Skeletal muscle tissue (tissue), 4 donors: ENCODE measurements around the gene NOL4L. TPM values are rescaled to one million over a fixed set of nuclear protein-coding genes. Genes with fewer than 3 reads are reported as not detected.

ENCODE experiments used
- H3K27ac ChIP-seq: one replicate; pipeline ENCODE4 v1.7.0; 2013; ENCODE audit warnings: mild to moderate bottlenecking, low read depth, low read length, inconsistent platforms
- H3K27me3 ChIP-seq, 3 donors: one replicate each; pipeline ENCODE4 v1.7.0; 2013; ENCODE audit warnings: low read length in 3 of 3; ENCODE audit not compliant: control insufficient read depth in 3 of 3, insufficient read depth in 3 of 3
- H3K36me3 ChIP-seq, 3 donors: one replicate each; pipeline ENCODE4 v1.7.0; 2013; ENCODE audit warnings: low read length in 3 of 3; ENCODE audit not compliant: control insufficient read depth in 3 of 3, insufficient read depth in 3 of 3
- H3K4me1 ChIP-seq, 3 donors: one replicate each; pipeline ENCODE4 v1.7.0; 2013; ENCODE audit warnings: low read length in 3 of 3, mild to moderate bottlenecking in 3 of 3; ENCODE audit not compliant: control insufficient read depth in 3 of 3, insufficient read depth in 3 of 3
- H3K4me3 ChIP-seq, 3 donors: one replicate each; pipeline ENCODE4 v1.7.0; 2013; ENCODE audit warnings: low read length in 3 of 3
- H3K9ac ChIP-seq, 3 donors: one replicate each; pipeline ENCODE4 v1.7.0; 2013; ENCODE audit warnings: low read length in 3 of 3, mild to moderate bottlenecking in 3 of 3, moderate library complexity in 2 of 3, low read depth in 1 of 3
- H3K9me3 ChIP-seq, 3 donors: one replicate each; pipeline ENCODE4 v1.7.0; 2013; ENCODE audit warnings: low read length in 3 of 3; ENCODE audit not compliant: control insufficient read depth in 3 of 3
- total RNA-seq: library from RNA; depleted of rRNA; stranded (reverse); fragments of >200 nt; gene quantifications from one replicate; pipeline ENCODE4 v1.2.3, GENCODE V29; 2014
- donor health status: Osteomylitis.

The NOL4L gene
- total RNA-seq, 1 donor from 2014 or later: 4.2 TPM

DNA sequence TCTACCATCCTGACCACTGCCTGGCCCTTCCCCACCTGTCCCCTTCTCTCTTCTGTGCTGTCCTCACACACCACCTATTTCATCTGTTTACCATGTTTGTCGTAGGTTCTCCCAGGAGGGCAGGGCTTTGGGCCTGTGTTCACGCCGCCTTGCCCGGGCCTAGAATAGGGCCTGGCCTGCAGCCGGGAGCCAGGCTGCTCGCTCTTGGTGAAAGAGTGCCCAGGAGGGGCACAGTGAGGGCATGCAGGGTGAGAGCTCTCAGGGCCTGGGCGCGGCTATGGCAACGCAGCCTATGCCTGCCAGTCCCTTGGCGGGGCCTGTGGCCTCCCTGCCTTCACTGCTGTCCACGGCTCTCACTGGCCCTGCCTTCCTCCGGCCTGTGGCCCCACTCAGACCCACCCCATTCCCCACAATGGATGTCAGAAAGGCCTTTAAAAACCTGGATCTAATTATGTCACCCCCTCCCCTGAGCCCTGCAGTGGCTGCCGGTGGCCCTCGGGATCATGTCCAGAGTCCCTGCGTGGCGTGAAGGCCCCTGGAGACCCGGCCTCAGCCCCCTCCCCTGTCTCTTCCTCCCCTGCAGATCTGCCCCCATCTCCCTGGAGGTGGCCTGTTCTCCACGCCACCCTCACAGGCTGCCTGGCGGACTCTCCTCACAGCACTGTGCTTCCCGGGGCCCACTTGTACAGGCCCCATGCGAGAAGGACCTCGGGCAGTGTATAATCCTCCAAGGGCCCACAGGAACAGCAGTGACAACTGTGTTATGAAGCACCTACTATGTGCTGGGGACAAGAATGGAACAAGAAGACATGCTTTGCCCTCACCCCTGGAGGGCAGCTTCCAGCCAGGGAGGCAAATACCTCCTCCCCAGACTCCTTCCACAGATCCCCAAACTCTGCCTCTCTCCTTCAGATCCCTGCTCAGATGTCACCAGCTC is 22.9 kb upstream of the NOL4L start:
- Histone ChIP-seq H3K9me3 (no peaks in the 10 kb centered on the region), H3K9ac (peak overlapping the region in 2 of 3 donors; percentile 25 to 47), H3K4me1 (peaks cover 0 to 7% (median 3%) of the 10 kb centered on the region in 3 donors), H3K27ac (no peak overlapping the region), H3K36me3 (no peaks in the 10 kb centered on the region), H3K27me3 (peaks cover 11 to 20% (median 19%) of the 10 kb centered on the region in 3 donors), H3K4me3 (no peak overlapping the region)

DNA sequence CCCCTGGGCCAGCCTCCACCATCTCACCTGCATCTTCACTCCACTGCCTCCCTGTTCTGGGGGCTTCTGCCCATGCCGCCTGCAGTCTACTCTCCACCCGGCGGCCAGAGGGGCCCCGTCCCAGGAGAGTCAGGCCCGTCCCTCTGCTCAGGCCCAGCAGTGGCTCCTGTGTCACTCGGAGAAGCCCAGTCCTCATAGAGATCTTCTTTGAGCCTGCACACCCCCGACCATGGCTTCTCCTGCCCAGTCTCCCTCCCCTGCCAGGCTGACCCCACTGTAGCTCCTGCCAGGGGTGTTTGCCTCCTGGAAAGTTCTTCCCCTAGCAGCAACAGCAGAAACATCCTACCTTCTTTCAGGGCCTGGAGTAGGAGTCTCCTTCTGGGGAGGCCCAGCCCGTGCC is 22.2 kb upstream of the NOL4L start:
- Histone ChIP-seq H3K27ac (no peak overlapping the region), H3K9me3 (no peaks in the 10 kb centered on the region), H3K9ac (peak overlapping the region in 2 of 3 donors; percentile 25 to 47), H3K27me3 (peaks cover 11 to 20% (median 19%) of the 10 kb centered on the region in 3 donors), H3K4me3 (no peak overlapping the region), H3K4me1 (peaks cover 0 to 7% (median 3%) of the 10 kb centered on the region in 3 donors), H3K36me3 (no peaks in the 10 kb centered on the region)

DNA sequence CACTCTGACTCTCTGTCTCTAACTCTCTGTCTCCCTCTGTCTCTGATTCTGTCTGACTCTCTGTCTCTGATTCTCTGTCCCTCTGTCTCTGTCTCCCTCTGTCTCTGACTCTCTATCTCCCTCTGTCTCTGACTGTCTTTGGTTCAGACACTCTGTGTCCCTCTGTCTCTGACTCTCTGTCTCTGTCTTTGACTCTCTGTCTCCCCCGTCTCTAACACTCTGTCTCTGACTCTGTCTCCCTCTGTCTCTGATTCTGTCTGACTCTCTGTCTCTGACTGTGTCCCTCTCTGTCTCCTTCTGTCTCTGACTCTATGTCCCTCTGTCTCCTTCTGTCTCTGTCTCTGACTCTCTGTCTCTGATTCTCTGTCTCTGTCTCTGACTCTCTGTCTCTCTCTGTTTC is 21.7 kb upstream of the NOL4L start:
- peaks cover 0 to 7% (median 3%) of the 10 kb centered on the region in 3 donors for H3K4me1 ChIP-seq

DNA sequence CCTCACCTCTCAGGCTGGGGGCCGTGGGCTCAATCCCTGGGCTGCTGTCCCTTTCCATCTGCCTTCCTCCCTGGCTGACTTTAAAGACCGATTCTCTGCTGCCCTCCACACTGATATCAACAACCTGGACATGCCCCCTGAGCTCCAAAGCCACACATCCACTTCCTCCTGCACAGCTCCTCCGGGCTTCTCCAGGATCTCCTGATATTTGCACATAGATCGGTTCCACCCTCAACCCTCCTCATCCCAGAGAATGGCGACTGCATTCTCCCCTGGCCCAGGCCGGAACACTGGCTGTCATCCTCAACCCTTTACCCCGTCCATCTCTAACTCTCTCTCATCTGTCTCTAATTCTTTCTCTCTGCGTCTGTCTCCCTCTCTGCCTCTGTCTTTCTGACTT is 21.0 kb upstream of the NOL4L start:
- H3K27me3 ChIP-seq: peaks cover 9 to 15% (median 15%) of the 10 kb centered on the region in 3 donors
- H3K9ac ChIP-seq: no peak overlapping the region
- H3K27ac ChIP-seq: no peak overlapping the region
- peaks cover 0 to 7% (median 3%) of the 10 kb centered on the region in 3 donors for H3K4me1 ChIP-seq
- no peak overlapping the region for H3K4me3 ChIP-seq
- H3K36me3 ChIP-seq: no peaks in the 10 kb centered on the region
- no peaks in the 10 kb centered on the region for H3K9me3 ChIP-seq

More for the DNA sequence above, 21.7 kb upstream of the NOL4L start:
- no peaks in the 10 kb centered on the region for H3K9me3 ChIP-seq
- no peak overlapping the region for H3K9ac ChIP-seq
- no peaks in the 10 kb centered on the region for H3K36me3 ChIP-seq
- H3K27ac ChIP-seq: no peak overlapping the region
- no peak overlapping the region for H3K4me3 ChIP-seq
- peaks cover 11 to 20% (median 19%) of the 10 kb centered on the region in 3 donors for H3K27me3 ChIP-seq

DNA sequence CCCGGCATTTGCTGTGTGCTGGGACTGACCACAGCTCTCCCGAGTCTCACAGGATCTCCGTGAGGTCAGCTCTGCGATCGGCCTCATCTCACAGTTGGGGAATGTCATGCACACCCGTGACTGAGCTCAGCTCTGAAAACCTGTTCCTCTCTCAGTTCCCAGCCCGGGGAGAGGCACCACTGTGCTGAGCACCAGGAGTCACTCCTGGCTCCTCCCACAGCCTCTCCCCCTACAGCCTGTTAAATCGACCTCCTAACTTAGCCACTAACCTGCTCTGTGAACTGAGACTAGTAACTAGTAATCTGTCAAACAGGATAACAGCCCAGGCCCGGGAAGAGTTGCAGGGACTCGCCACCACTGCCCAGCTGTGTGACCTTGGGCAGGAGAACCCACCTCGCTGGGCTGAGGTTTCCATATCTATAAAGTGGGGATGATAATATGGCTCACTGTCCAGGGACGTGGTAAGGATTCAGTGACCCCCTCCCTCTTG is 20.1 kb upstream of the NOL4L start:
- Histone ChIP-seq H3K27ac (no peak overlapping the region), H3K4me3 (no peak overlapping the region), H3K36me3 (no peaks in the 10 kb centered on the region), H3K9me3 (no peaks in the 10 kb centered on the region), H3K4me1 (peaks cover 0 to 7% (median 3%) of the 10 kb centered on the region in 3 donors), H3K9ac (no peak overlapping the region), H3K27me3 (peaks cover 3 to 14% (median 12%) of the 10 kb centered on the region in 3 donors)

DNA sequence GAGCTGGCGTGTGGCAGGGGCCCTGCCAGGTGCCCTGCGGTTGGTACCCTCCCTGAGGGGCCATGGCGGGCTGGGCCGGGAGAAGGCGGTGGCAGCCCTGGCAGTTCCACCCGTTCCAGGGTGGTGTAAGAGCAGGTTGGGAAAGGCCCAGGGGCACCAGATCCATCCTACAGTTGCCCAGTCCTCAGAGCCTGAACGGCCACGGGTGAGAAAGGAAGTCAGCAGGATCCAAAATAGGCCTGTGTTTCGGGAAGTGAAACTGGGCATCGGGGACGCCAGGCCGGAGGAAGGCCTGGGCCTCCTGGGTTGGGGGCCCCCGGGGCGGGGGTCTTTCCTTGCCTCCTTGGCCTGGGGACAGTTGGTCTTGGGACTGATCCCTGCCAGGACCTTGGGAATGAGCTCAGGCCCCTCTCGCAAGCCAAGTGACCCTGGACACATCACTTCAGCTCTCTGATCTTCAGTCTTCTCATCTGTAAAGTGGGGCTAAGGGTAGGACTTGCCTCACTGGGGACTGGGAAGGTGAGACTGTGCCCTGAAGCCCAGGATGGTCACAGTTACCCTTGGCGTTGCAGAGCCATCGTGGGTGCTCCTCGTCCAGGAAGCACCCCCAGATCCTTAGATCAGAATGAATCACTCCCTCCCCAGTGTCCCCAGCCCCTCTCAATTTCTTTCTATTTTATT is 18.1 kb upstream of the NOL4L start:
- H3K27ac ChIP-seq: no peak overlapping the region
- H3K36me3 ChIP-seq: no peaks in the 10 kb centered on the region
- H3K4me1 ChIP-seq: peaks cover 0 to 7% (median 3%) of the 10 kb centered on the region in 3 donors

DNA sequence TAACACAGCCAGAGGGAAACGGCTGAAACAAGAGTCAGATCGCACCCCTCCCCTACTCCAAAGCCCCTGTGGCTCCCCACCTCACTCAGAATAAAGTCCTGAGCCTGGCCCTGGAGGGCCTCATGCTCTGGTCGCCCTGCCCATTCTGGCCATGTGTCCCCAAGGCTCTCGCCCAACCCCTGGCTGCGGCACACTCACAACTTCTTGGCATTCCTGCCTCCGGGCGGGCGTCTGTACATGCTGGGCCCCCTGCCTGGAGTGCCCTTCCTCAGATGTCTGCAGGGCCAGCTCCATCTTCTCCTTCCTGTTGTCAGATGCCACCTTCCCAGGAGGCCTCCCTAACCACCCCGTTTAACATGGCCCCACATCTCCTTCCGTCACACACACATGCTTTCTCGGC is 17.1 kb upstream of the NOL4L start:
- H3K4me1 ChIP-seq: peaks cover 0 to 7% (median 0%) of the 10 kb centered on the region in 3 donors
- H3K9me3 ChIP-seq: no peaks in the 10 kb centered on the region
- no peaks in the 10 kb centered on the region for H3K36me3 ChIP-seq
- peaks cover 3 to 12% (median 10%) of the 10 kb centered on the region in 3 donors for H3K27me3 ChIP-seq
- no peak overlapping the region for H3K4me3 ChIP-seq
- no peak overlapping the region for H3K9ac ChIP-seq
- H3K27ac ChIP-seq: no peak overlapping the region

More for the DNA sequence above, 18.1 kb upstream of the NOL4L start:
- Histone ChIP-seq H3K9ac (no peak overlapping the region), H3K9me3 (no peaks in the 10 kb centered on the region), H3K4me3 (no peak overlapping the region), H3K27me3 (peaks cover 3 to 12% (median 10%) of the 10 kb centered on the region in 3 donors)

DNA sequence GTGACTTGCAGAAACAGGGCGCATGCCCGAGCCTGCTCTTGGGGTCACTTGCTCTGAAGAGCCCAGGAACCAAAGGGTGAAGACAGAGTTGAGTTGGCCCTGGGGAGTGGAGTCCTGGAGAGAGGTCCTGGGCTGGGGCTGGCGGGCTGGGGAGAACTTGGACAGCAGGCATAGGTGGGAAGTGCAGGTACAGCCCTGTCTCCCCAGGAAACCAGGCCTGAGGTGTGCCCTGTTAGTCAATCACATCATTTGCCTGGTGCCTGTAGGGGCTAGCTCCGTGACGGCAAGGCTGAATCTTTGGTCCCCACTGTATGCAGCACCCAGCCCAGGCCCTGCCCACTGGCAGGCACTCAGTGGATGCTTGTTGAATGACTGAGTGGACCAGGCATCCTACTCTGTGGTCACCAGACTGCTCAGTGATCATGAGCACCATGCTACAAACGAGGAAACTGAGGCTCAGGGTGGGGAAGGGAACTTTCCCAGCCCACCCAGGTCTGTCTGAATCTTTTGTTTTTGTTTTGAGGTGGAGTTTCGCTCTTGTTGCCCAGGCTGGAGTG is 15.6 kb upstream of the NOL4L start:
- Histone ChIP-seq H3K27me3 (peaks cover 0 to 9% (median 3%) of the 10 kb centered on the region in 3 donors), H3K36me3 (no peaks in the 10 kb centered on the region), H3K27ac (no peak overlapping the region), H3K4me1 (peaks cover 0 to 7% (median 0%) of the 10 kb centered on the region in 3 donors), H3K9ac (no peak overlapping the region), H3K9me3 (no peaks in the 10 kb centered on the region), H3K4me3 (no peak overlapping the region)

DNA sequence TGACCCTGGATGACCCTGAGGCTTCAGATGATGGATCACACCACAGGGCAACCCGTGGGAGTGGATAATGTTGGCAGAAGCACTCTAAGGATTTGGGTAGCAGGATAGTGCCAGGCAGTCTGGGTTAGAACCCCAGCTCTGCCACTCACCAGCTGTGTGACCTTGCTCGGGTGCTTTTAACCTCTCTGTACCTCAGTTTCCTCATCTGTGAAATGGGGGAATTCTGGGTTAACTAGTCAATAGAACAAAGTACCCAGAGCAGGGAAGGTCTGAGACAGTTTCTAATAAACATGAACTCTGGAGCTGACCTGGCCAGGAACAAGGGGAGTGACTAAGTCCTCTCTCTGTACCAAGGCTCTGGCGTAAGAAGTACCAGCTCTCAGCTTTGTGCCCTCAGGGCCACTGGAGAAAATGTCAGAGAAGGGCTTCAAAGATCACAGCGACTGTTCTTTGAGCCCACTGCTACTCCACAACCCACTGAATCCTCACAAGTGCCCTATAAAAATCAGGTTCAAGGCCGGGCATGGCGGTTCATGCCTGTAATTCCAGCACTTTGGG is 14.7 kb upstream of the NOL4L start:
- Histone ChIP-seq H3K36me3 (no peaks in the 10 kb centered on the region), H3K9ac (no peak overlapping the region), H3K27me3 (peaks cover 0 to 8% (median 3%) of the 10 kb centered on the region in 3 donors), H3K27ac (no peak overlapping the region), H3K9me3 (no peaks in the 10 kb centered on the region), H3K4me1 (peaks cover 0 to 6% (median 0%) of the 10 kb centered on the region in 3 donors), H3K4me3 (no peak overlapping the region)
